Measurements from ENCODE around the gene GTSE1.

GRCh38 chr22:46358766-46359165 lies 62.1 kb downstream of the GTSE1 start:
- TF ChIP-seq RAD21 (CRISPR knock-in tag; IDR thresholded peaks at IDR 0.05) (no peak), NR2C2 (CRISPR knock-in tag; IDR thresholded peaks at IDR 0.05; ENCODE audit: borderline replicate concordance) (no peak), NFE2 (CRISPR knock-in tag; IDR thresholded peaks at IDR 0.05) (no peak)

All from HepG2 (cell line).